ENCODE data around the gene HCLS1.
A peak's percentile ranks its signal among the peaks of the same experiment; 100 is the strongest.
"Not testable (repeated sequence)": the region's sequence is repeated elsewhere in the genome, so short reads cannot be mapped to it uniquely, and the experiment has no call there.

The HCLS1 gene

GRCh38 chr3:121654493-121655385 lies 6.0 kb downstream of the HCLS1 start:
- peak; percentile 22 for DNase-seq

DNA sequence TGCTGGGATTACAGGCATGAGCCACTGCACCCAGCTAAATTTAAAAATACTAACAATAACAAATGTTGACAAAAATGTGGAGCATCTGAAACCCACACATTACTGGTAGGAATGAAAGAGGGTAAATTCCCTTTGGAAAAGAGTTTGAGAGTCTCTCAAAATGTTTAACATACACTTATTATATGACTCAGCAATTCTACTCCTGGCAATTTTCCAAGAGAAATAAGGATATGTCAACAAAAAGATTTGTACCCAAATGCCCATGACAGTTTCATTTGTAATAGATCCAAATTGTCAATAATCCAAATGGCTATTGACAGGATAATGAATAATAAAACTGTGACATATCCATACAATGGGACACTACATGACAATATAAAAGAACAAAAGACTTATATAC lies 9.0 kb downstream of the HCLS1 start:
- no peak for DNase-seq

GRCh38 chr3:121649645-121650044 lies 11.1 kb downstream of the HCLS1 start:
- DNase-seq, result no peak

DNA sequence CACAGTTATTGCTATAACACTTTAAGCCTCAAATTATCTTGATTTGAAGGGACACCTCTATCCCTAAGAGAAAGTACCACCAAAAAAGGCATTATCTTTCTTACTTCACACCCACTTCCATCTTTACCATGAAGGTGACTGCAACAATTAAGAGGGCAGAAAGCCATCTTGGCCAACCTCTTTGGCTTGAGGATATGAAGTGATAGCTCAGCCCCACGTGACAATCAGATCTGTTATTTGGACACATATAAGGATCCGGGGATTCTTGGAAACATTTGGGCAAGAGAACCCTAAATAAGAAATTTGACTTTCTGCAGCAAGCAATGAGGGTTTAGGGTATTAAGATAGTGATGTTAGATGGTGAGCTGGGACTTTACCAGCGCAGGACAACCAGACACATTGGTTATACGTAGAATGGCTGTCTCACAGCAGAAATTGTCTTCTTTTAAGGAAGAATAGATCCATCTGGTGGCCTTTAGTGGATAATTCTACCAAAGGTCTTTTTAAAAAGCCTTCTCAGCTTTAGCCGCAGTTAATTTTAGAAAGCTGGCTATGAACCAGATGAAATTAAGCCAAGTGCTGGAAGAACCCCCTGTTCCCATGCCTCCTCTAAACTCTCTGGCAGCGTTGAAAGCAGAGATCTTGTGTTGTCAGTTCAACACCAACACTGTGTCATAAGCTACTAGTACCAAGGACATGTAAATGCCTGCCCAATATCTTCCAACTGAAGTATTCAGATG lies 12.3 kb downstream of the HCLS1 start:
- DNase-seq, result no peak

GRCh38 chr3:121645054-121645453 lies 15.6 kb downstream of the HCLS1 start:
- no peak for DNase-seq

- peak; percentile 29 for DNase-seq
Observed at GRCh38 chr3:121642601-121643314, 17.9 kb downstream of the HCLS1 start.

GRCh38 chr3:121641127-121641526 lies 19.6 kb downstream of the HCLS1 start:
- DNase-seq, result no peak

GRCh38 chr3:121637922-121638321 lies 22.8 kb downstream of the HCLS1 start:
- DNase-seq, result no peak

GRCh38 chr3:121630355-121630754 lies 30.3 kb downstream of the HCLS1 start:
- peak; percentile 37 for DNase-seq

GRCh38 chr3:121629601-121630000 lies 31.1 kb downstream of the HCLS1 start:
- DNase-seq, result peak; percentile 45

DNA sequence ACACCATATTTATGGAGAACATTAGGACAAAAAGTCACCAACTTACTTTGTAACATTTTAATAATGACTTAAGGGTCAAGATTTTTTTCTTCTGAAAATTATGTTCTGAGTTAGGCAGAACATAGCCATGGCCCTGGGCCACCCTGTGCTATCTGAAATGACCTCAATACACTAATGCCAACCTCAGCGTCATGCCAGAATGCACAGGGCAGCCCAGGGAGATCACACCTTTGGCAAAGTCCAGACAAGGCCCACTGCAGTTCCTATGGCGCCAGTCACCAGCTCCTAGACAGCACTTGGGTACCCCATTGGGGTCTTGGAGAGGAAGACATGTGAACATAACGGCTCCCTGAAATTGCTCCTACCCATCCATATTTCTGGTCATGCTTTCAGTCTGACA lies 33.1 kb downstream of the HCLS1 start:
- DNase-seq, result peak; percentile 28

- peak; percentile 26 for DNase-seq
Observed at GRCh38 chr3:121627211-121627610, 33.5 kb downstream of the HCLS1 start.

GRCh38 chr3:121626495-121626894 lies 34.2 kb downstream of the HCLS1 start:
- peak; percentile 28 for DNase-seq

DNA sequence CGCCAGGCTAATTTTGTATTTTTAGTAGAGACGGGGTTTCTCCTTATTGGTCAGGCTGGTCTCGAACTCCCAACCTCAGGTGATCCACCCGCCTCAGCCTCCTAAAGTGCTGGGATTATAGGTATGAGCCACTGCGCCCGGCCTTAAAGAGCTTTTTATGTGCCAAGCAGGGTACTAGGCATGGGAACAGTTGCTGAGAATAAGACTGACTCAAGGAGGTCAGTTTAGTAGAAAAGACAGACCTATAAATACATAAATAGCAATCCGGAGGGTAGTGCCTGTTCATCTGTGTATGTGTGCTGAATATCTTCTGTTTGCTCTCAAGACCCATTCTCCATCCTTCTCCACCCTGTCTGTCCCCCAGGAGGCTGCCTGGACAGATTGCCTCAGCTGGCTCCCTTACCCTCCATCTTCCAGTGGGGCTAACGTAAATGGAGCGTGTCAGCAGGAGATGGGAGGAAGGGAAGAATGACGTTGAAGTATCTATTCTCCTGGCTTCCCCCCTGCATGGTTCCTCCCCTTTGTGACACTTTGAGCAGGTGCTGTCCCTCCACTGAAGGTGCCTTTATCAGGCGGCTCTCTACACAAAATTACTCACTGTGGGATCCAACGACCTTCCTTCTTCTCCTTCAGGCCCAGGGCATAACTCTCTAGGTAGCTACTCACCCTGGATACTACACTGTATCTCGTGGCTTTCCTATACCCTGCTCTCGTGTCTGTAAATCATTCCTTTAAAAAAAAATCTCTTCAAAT lies 36.4 kb downstream of the HCLS1 start:
- peak; percentile 26 for DNase-seq

DNA sequence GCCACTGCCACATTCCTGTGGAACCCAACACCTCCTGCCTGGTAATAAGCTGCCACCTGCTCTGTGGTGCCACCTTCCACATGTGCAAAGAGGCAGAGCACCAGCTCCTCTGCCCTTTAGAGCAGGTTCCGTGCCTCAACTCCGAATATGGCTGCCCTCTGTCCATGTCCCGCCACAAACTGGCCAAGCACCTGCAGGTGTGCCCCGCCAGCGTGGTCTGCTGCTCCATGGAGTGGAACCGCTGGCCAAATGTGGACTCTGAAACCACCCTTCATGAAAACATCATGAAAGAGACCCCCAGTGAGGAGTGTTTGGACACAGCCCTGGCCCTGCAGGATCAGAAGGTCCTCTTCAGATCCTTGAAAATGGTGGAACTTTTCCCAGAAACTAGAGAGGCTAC lies 39.2 kb downstream of the HCLS1 start:
- DNase-seq, result peak; percentile 42

- no peak for DNase-seq
Observed at GRCh38 chr3:121619691-121620090, 41.0 kb downstream of the HCLS1 start.

GRCh38 chr3:121606106-121606505 lies 54.6 kb downstream of the HCLS1 start:
- DNase-seq, result no peak

- no peak for DNase-seq
Observed at GRCh38 chr3:121604759-121605158, 55.9 kb downstream of the HCLS1 start.

DNA sequence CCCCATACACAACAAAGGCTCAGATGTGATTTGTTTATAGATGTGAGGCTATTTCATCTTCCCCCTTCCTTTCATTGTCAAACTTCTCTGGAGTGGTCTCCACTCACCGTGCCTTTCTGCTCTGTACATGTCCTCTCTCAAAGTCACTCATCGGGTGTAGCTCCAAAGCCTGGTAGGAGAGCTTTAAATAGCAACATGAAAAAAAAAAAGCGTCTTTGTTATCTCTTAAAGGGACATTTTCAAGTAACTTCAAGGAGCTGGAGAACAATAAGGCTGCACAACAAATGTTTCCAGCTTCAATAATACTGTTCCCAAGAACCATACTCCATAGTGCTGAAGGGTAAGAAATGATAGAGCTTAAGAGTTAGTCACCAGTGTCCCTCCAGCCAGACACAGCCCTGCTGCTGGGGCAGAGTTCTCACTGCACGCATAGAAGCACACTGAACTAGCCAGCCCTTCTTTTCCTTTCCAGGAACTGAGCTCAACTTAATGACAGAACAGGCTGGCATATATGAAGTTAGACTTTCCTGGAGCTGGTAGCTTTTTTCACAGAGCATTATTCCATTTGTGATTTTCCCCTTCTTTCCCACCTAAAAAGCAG lies 59.4 kb downstream of the HCLS1 start:
- no peak for DNase-seq

DNA sequence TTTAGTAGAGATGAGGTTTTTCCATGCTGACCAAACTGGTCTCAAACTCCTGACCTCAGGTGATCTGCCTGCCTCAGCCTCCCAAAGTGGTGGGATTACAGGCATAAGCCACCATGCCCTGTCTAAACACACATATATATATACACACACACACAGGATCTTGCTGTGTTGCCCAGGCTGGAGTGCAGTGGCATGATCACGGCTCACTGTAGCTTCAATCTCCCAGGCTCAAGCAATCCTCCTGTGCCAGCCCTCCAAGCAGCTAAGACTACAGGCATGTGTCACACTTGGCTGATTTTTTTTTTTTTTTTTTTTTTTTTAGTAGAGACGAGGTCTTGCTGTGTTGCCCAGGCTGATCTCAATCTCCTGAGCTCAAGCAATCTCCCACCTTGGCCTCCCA lies 60.8 kb downstream of the HCLS1 start:
- DNase-seq, result not testable (repeated sequence)

- DNase-seq, result no peak
Observed at GRCh38 chr3:121598564-121598963, 62.1 kb downstream of the HCLS1 start.

GRCh38 chr3:121595765-121596406 lies 64.8 kb downstream of the HCLS1 start:
- no peak for DNase-seq
